Subcutaneous adipose tissue (tissue), 4 donors: ENCODE data around the gene TTLL8. TPM values are rescaled to one million over a fixed set of nuclear protein-coding genes. Genes with fewer than 3 reads are reported as not detected.

ENCODE experiments used
- CTCF ChIP-seq: fragments of 450-650 bp; IDR thresholded peaks from one replicate; pipeline ENCODE4 v1.5.1; 2016; ENCODE audit warnings: low read depth, mild to moderate bottlenecking, control low read depth, antibody characterized with exemption, moderate library complexity
- total RNA-seq, 4 donors: library from RNA; depleted of rRNA; stranded (reverse); fragments of >200 nt; gene quantifications; one replicate each; pipeline ENCODE4 v1.1.0, GENCODE V29; 2016

Gene TTLL8
- total RNA-seq, 4 donors from 2014 or later: not detected

GRCh38 chr22:50087646-50088045 is 29.5 kb upstream of the TTLL8 start:
- TF ChIP-seq CTCF: no peak

- TF ChIP-seq CTCF: no peak
Measured at GRCh38 chr22:50086526-50086925, 28.4 kb upstream of the TTLL8 start.

DNA sequence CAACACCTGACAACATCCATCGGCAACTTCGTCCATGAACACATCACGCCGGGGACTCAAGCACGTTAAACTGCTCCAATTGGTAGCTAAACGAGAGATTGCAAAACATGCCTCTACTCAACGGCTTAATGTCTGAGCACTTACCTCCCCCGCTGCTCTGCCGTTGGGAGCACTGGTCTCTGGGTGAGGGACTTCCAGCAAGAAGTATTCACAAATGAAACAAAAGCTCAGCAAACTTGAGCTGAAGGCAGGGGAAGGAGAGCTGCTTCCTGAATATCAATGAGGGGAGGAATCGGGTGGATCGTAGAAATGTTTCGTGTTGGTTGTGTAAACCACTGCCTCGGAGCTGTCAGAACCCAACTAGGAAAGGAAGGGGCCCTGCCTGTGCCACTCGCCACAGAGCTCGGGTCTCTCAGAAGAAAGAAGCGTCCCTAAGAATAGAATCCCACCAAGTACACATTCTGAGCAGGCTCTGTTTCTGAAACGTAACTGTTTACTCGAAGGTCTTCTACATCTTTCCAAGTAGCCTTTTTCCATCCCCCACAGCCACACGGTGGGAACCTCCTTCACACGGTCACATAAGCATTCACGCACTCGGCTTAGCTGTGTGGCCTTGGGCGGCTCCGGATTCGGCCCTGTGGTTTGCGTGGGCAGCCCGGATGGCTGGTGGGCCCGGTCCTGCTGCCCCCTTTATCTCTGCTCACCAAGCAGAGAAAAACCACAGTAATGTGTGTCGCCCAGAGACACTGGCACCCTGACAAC is 27.3 kb upstream of the TTLL8 start, which contains the start of gene MLC1:
Gene MLC1 (minus strand): TSS at position 216 of the 762 bp plus-strand sequence. CDS start 524 bp downstream, outside the sequence.
- no peak for TF ChIP-seq CTCF

GRCh38 chr22:50084614-50085021 is 26.5 kb upstream of the TTLL8 start:
- TF ChIP-seq CTCF: no peak

GRCh38 chr22:50084080-50084477 is 26.0 kb upstream of the TTLL8 start:
- no peak for TF ChIP-seq CTCF

DNA sequence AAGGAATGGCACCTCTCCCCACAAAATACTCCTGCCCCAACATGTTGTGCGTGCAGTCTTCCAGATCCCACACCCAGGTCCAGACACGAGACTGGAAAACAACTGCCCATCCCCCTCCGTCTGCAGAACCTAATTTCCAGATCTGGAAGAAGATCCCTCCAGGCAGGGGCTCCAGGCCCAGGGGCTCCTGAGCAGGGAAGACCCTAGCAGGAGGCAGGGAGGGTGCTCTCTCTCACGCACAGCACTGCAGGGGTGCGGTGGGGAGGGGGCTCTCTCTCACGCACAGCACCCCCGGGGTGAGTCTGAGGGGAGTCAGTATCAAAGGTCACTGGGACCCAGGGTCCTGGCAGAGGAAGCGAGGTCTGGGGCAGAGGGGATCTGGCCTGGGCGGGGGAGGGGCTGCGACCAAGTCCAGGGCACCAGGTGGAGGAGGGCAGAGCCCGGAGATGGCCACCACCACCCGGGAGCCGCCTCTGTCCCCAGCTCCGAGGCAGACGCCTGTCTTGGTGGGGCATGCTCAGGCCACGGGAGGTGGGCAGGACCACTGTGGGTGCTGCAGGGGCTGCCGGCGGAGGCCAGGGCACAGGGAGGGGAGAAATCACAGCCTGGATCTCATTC is 25.5 kb upstream of the TTLL8 start:
- TF ChIP-seq CTCF: no peak

GRCh38 chr22:50082961-50083461 is 24.9 kb upstream of the TTLL8 start:
- no peak for TF ChIP-seq CTCF
